BLaER1 treated with 17β-estradiol and CSF1 and Interleukin-3, amounts not matched to agents 10 nM and 100 nM (cell line): Measurements from ENCODE around the gene MEGF9.
A peak's percentile ranks its signal among the peaks of the same experiment; 100 is the strongest.

ENCODE experiments used
- H3K27ac ChIP-seq, 11 experiments: shearing (Covaris generic); formaldehyde crosslinking; 2 replicates each; pipeline ENCODE4 v1.8.1; 2022
- H3K27me3 ChIP-seq, 11 experiments: shearing (Covaris generic); formaldehyde crosslinking; 2 replicates each; pipeline ENCODE4 v1.8.1; 2022
- H3K36me3 ChIP-seq, 11 experiments: shearing (Covaris generic); formaldehyde crosslinking; 2 replicates each; pipeline ENCODE4 v1.8.1; 2022
- H3K4me1 ChIP-seq, 10 experiments: shearing (Covaris generic); formaldehyde crosslinking; 2 replicates each; pipeline ENCODE4 v1.8.1; 2022
- H3K4me2 ChIP-seq, 11 experiments: shearing (Covaris generic); formaldehyde crosslinking; 2 replicates each; pipeline ENCODE4 v1.8.1; 2022
- H3K4me3 ChIP-seq, 10 experiments: shearing (Covaris generic); formaldehyde crosslinking; 2 replicates each; pipeline ENCODE4 v1.8.1; 2022
- H3K9ac ChIP-seq, 11 experiments: shearing (Covaris generic); formaldehyde crosslinking; 2 replicates each; pipeline ENCODE4 v1.8.1; 2022
- H3K9me3 ChIP-seq, 11 experiments: shearing (Covaris generic); formaldehyde crosslinking; replicated peaks in 1 of 11; 2 replicates each; pipeline ENCODE4 v1.8.1; 2022
- H4K20me1 ChIP-seq, 11 experiments: shearing (Covaris generic); formaldehyde crosslinking; 2 replicates each; pipeline ENCODE4 v1.8.1; 2022
- Cebpa-rat ChIP-seq, 11 experiments: shearing (Covaris generic); IDR thresholded peaks; 2 replicates each; pipeline ENCODE4 v1.8.1; 2022

Gene MEGF9

GRCh38 chr9:120713257-120714087, 798 bp downstream of the MEGF9 start:
- Histone ChIP-seq H3K9me3 (no peaks in the 10 kb centered on the region), H3K9ac (peak overlapping the region; percentile 89 to 98 (median 94)), H3K36me3 (peaks cover 0 to 21% (median 12%) of the 10 kb centered on the region in 11 experiments; a peak in 11 of 22 replicates), H3K27ac (peak overlapping the region; percentile 78 to 96 (median 92)), H3K4me3 (peak overlapping the region; percentile 83 to 99 (median 96)), H4K20me1 (peaks cover 0 to 53% (median 25%) of the 10 kb centered on the region in 11 experiments; a peak in 9 of 22 replicates), H3K27me3 (no peaks in the 10 kb centered on the region), H3K4me2 (peak overlapping the region; percentile 77 to 98 (median 87)), H3K4me1 (peaks cover 34 to 57% (median 54%) of the 10 kb centered on the region in 10 experiments)
- TF ChIP-seq Cebpa-rat (IDR thresholded peaks at IDR 0.05) = no peak

GRCh38 chr9:120712539-120713031, 1.7 kb downstream of the MEGF9 start:
- TF ChIP-seq Cebpa-rat (IDR thresholded peaks at IDR 0.05) = no peak
- Histone ChIP-seq H3K36me3 (peaks cover 0 to 30% (median 20%) of the 10 kb centered on the region in 11 experiments; a peak in 13 of 22 replicates), H3K4me1 (peaks cover 41 to 63% (median 57%) of the 10 kb centered on the region in 10 experiments), H3K9me3 (no peaks in the 10 kb centered on the region), H3K9ac (peak overlapping the region; percentile 89 to 98 (median 94)), H3K4me2 (peak overlapping the region; percentile 77 to 98 (median 87)), H4K20me1 (peaks cover 0 to 53% (median 25%) of the 10 kb centered on the region in 11 experiments; a peak in 11 of 22 replicates), H3K27ac (peak overlapping the region; percentile 11 to 96 (median 91); a peak in 20 of 22 replicates), H3K4me3 (peak overlapping the region; percentile 83 to 99 (median 96)), H3K27me3 (no peaks in the 10 kb centered on the region)

DNA sequence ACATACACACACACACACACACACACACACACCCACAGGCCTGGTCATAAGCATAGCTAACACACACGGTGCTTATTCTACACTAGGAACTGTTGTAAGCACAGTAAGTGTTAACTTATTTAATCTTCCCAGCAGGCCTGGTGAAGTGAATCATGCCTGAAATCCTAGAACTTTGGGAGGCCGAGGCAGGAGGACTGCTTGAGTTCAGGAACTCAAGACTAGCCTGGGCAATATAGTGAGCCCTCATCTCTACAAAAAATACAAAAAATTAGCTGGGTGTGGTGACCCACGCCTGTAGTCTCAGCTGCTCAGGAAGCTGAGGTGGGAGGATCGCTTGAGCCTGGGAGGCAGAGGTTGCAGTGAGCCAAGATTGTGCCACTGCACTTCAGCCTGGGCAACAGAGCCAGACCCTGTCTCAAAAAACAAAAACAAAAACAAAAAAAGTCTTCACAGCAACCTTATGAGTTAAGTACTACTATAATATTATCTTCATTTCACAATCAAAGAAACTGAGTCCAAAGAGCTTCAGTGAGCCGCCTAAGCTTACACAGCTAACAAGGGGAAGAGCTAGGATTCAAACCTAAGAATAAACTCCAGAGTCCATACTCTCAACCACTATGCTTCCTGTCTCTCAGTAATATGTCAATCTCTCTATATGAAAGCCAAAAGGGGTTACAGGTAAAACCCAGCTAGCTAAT, 2.3 kb downstream of the MEGF9 start:
- Histone ChIP-seq H3K4me1 (peaks cover 47 to 69% (median 57%) of the 10 kb centered on the region in 10 experiments), H4K20me1 (peaks cover 0 to 53% (median 25%) of the 10 kb centered on the region in 11 experiments; a peak in 12 of 22 replicates), H3K4me3 (peak overlapping the region; percentile 83 to 99 (median 96)), H3K27me3 (no peaks in the 10 kb centered on the region), H3K27ac (peak overlapping the region; percentile 11 to 96 (median 91); a peak in 20 of 22 replicates), H3K4me2 (peak overlapping the region; percentile 77 to 98 (median 87)), H3K9ac (peak overlapping the region; percentile 89 to 98 (median 94)), H3K9me3 (no peaks in the 10 kb centered on the region), H3K36me3 (peaks cover 0 to 31% (median 26%) of the 10 kb centered on the region in 11 experiments; a peak in 13 of 22 replicates)
- no peak for TF ChIP-seq Cebpa-rat (IDR thresholded peaks at IDR 0.05)

- H3K4me2 ChIP-seq = peak overlapping the region; percentile 77 to 98 (median 87)
- H3K4me3 ChIP-seq = peak overlapping the region; percentile 83 to 99 (median 96); a peak in 19 of 20 replicates
Measured at GRCh38 chr9:120711354-120711753, 2.9 kb downstream of the MEGF9 start.

GRCh38 chr9:120710110-120710981, 3.9 kb downstream of the MEGF9 start:
- peak overlapping the region; percentile 39 to 99 (median 96); a peak in 18 of 20 replicates for H3K4me3 ChIP-seq
- TF ChIP-seq Cebpa-rat (IDR thresholded peaks at IDR 0.05) = no peak
- H3K4me2 ChIP-seq = peak overlapping the region; percentile 77 to 98 (median 87)
- H3K9me3 ChIP-seq = no peaks in the 10 kb centered on the region
- peaks cover 48 to 79% (median 62%) of the 10 kb centered on the region in 10 experiments for H3K4me1 ChIP-seq
- peaks cover 5 to 60% (median 29%) of the 10 kb centered on the region in 11 experiments; a peak in 13 of 22 replicates for H4K20me1 ChIP-seq
- H3K9ac ChIP-seq = peak overlapping the region; percentile 52 to 96 (median 91)
- H3K27ac ChIP-seq = peak overlapping the region; percentile 50 to 96 (median 91); a peak in 20 of 22 replicates
- H3K27me3 ChIP-seq = no peaks in the 10 kb centered on the region
- H3K36me3 ChIP-seq = peaks cover 0 to 42% (median 26%) of the 10 kb centered on the region in 11 experiments; a peak in 14 of 22 replicates

More at GRCh38 chr9:120711354-120711753, 2.9 kb downstream of the MEGF9 start:
- TF ChIP-seq Cebpa-rat (IDR thresholded peaks at IDR 0.05) = no peak
- H3K9ac ChIP-seq = peak overlapping the region; percentile 89 to 98 (median 94); a peak in 20 of 22 replicates
- no peaks in the 10 kb centered on the region for H3K27me3 ChIP-seq
- H3K4me1 ChIP-seq = peaks cover 53 to 75% (median 60%) of the 10 kb centered on the region in 10 experiments
- peaks cover 5 to 53% (median 28%) of the 10 kb centered on the region in 11 experiments; a peak in 13 of 22 replicates for H4K20me1 ChIP-seq
- H3K9me3 ChIP-seq = no peaks in the 10 kb centered on the region
- peak overlapping the region; percentile 11 to 96 (median 91); a peak in 20 of 22 replicates for H3K27ac ChIP-seq
- peaks cover 0 to 37% (median 26%) of the 10 kb centered on the region in 11 experiments; a peak in 14 of 22 replicates for H3K36me3 ChIP-seq

DNA sequence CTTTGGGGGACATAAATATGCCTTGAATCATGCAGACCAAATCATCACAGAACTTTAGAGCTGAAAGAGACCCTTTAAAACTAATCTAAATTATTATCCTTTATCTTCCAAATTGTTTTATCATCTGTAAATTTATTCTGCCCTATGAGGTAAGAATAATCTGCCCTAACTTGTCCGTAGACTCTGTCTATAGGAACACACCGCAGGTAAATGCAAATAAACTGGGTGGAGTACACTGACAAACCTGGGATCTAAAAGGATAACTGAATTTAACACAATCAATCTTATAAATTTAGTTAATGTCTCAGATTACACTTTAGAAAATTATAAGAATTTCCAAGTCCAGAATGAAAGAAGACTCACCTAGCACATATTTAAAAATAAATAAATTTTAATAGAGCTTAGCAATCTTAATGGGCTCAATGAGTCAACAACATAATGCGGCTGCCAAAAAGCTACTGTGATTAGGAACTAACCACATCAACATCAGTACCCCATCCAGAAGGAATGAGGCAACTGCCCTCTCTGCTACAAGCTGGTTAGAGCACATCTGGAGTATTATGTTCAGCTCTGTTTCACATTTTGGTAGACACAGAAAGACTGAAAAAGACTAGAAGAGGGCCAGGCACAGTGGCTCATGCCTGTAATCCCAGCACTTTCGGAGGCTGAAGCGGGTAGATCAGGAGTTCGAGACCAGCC, 5.6 kb downstream of the MEGF9 start:
- Histone ChIP-seq H3K4me2 (peak overlapping the region; percentile 77 to 98 (median 87)), H4K20me1 (peaks cover 5 to 67% (median 29%) of the 10 kb centered on the region in 11 experiments; a peak in 13 of 22 replicates), H3K4me3 (peak overlapping the region in 5 of 10 experiments; percentile 15 to 99 (median 98); a peak in 3 of 20 replicates), H3K9me3 (no peaks in the 10 kb centered on the region), H3K9ac (peak overlapping the region in 3 of 11 experiments; percentile 20 to 91 (median 30); a peak in 5 of 22 replicates), H3K27ac (peak overlapping the region in 8 of 11 experiments; percentile 3 to 93 (median 52); a peak in 12 of 22 replicates), H3K27me3 (no peaks in the 10 kb centered on the region), H3K36me3 (peaks cover 2 to 59% (median 35%) of the 10 kb centered on the region in 11 experiments; a peak in 19 of 22 replicates), H3K4me1 (peaks cover 42 to 78% (median 55%) of the 10 kb centered on the region in 10 experiments)
- no peak for TF ChIP-seq Cebpa-rat (IDR thresholded peaks at IDR 0.05)

- peaks cover 34 to 70% (median 52%) of the 10 kb centered on the region in 10 experiments for H3K4me1 ChIP-seq
- peak overlapping the region in 6 of 11 experiments; percentile 15 to 98 (median 62); a peak in 11 of 22 replicates for H3K4me2 ChIP-seq
- H4K20me1 ChIP-seq = peaks cover 5 to 57% (median 23%) of the 10 kb centered on the region in 11 experiments; a peak in 13 of 22 replicates
- H3K36me3 ChIP-seq = peaks cover 7 to 72% (median 47%) of the 10 kb centered on the region in 11 experiments; a peak in 19 of 22 replicates
- no peak overlapping the region for H3K27ac ChIP-seq
- H3K9ac ChIP-seq = no peak overlapping the region
- H3K9me3 ChIP-seq = no peaks in the 10 kb centered on the region
- no peaks in the 10 kb centered on the region for H3K27me3 ChIP-seq
- TF ChIP-seq Cebpa-rat (IDR thresholded peaks at IDR 0.05) = no peak
- no peak overlapping the region for H3K4me3 ChIP-seq
Measured at GRCh38 chr9:120707170-120707569, 7.1 kb downstream of the MEGF9 start.
